Head of caudate nucleus (tissue), 42 donors: ENCODE results near the gene SPEF1.
"Not testable (repeated sequence)": the region's sequence is repeated elsewhere in the genome, so short reads cannot be mapped to it uniquely, and the experiment has no call there.

Source experiments
- DNase-seq, 42 donors: peaks; one replicate each; pipeline versions ENCODE4 v3.0.0 to v3.0.0-alpha.2; 2020 to 2021; ENCODE audit warnings: mixed read lengths in 7 of 42
- intact Hi-C: fragments of 100-400 bp; cut with DNase I; formaldehyde crosslinking; loops from one replicate; pipeline ENCODE4 v1.15.0; 2022

Gene SPEF1

GRCh38 chr20:3796477-3797225, 15.4 kb upstream of the SPEF1 start:
- intact Hi-C loops: loop anchor here (2.0 kb wide), 1 partner anchor 14 kb away; no protein-coding TSS in a partner anchor
- DNase-seq: peak in 1 of 42 donors; percentile 54

- DNase-seq: peak; percentile 93 to 98 (median 96)
- intact Hi-C loops: loop anchor here (2.0 kb wide), 1 partner anchor 15 kb away; no protein-coding TSS in a partner anchor
Measured at GRCh38 chr20:3795511-3796468, 14.5 kb upstream of the SPEF1 start, which contains the start of gene CDC25B. CDC25B (plus strand) TSS chr20:3796310; CDS start chr20:3796532, 222 bp downstream.

GRCh38 chr20:3794701-3795420, 13.6 kb upstream of the SPEF1 start:
- intact Hi-C loops: no loop called here
- no peak for DNase-seq

- intact Hi-C loops: not testable (repeated sequence)
Measured at GRCh38 chr20:3794168-3794567, 12.9 kb upstream of the SPEF1 start.

GRCh38 chr20:3789201-3789600, 8.0 kb upstream of the SPEF1 start:
- not testable (repeated sequence) for DNase-seq
- intact Hi-C loops: loop anchor here (10.0 kb wide), 1 partner anchor 226 kb away; the partner anchor contains the start of gene RNF24

More at GRCh38 chr20:3794168-3794567, 12.9 kb upstream of the SPEF1 start:
- DNase-seq: not testable (repeated sequence)

GRCh38 chr20:3788685-3789155, 7.5 kb upstream of the SPEF1 start:
- no peak for DNase-seq
- intact Hi-C loops: loop anchor here (10.0 kb wide), 1 partner anchor 226 kb away; the partner anchor contains the start of gene RNF24

- DNase-seq: peak in 1 of 42 donors; percentile 40
- intact Hi-C loops: loop anchor here (10.0 kb wide), 1 partner anchor 227 kb away; the partner anchor contains the start of gene RNF24
Measured at GRCh38 chr20:3787324-3788014, 6.2 kb upstream of the SPEF1 start.

- intact Hi-C loops: loop anchor here (10.0 kb wide), 1 partner anchor 228 kb away; the partner anchor contains the start of gene RNF24
- DNase-seq: peak; percentile 74 to 96 (median 92)
Measured at GRCh38 chr20:3786665-3787323, 5.5 kb upstream of the SPEF1 start, which contains the start of gene CENPB. CENPB (minus strand) TSS chr20:3786740; CDS start chr20:3786483, 257 bp downstream.

- peak in 31 of 42 donors; percentile 21 to 75 (median 55) for DNase-seq
- intact Hi-C loops: loop anchor here (10.0 kb wide), 1 partner anchor 229 kb away; the partner anchor contains the start of gene RNF24
Measured at GRCh38 chr20:3786126-3786484, 4.9 kb upstream of the SPEF1 start.

GRCh38 chr20:3785240-3786125, 4.2 kb upstream of the SPEF1 start:
- DNase-seq: peak in 1 of 42 donors; percentile 42
- intact Hi-C loops: loop anchor here (2.0 to 10.0 kb wide), 2 partner anchors 35 to 229 kb away; partner anchors contain the start of genes AP5S1 and RNF24

- DNase-seq: no peak
- intact Hi-C loops: loop anchor here (2.0 to 10.0 kb wide), 2 partner anchors 36 to 230 kb away; partner anchors contain the start of genes AP5S1 and RNF24
Measured at GRCh38 chr20:3784863-3785239, 3.6 kb upstream of the SPEF1 start.

GRCh38 chr20:3784216-3784853, 3.1 kb upstream of the SPEF1 start:
- DNase-seq: peak in 1 of 42 donors; percentile 39
- intact Hi-C loops: loop anchor here (2.0 to 10.0 kb wide), 2 partner anchors 36 to 230 kb away; partner anchors contain the start of genes AP5S1 and RNF24

- peak in 1 of 42 donors; percentile 40 for DNase-seq
- intact Hi-C loops: loop anchor here (2.0 to 10.0 kb wide), 2 partner anchors 37 to 231 kb away; partner anchors contain the start of genes AP5S1 and RNF24
Measured at GRCh38 chr20:3783511-3784195, 2.4 kb upstream of the SPEF1 start.

GRCh38 chr20:3783068-3783489, 1.8 kb upstream of the SPEF1 start:
- no peak for DNase-seq

More at GRCh38 chr20:3783068-3783489, 1.8 kb upstream of the SPEF1 start:
- intact Hi-C loops: loop anchor here (10.0 kb wide), 1 partner anchor 232 kb away; the partner anchor contains the start of gene RNF24
